RCC 7860 (cell line): ENCODE data around the gene KLHDC8B.

Source experiments
- DNase-seq: peaks from one replicate; pipeline ENCODE4 v3.0.0-alpha.2; 2015; ENCODE audit warnings: low spot score
- FAIRE-seq: peaks from 2 replicates; lab custom pipeline; 2012; peaks lifted over from hg19 to GRCh38; lab: Jason Lieb, UNC

KLHDC8B gene

DNA sequence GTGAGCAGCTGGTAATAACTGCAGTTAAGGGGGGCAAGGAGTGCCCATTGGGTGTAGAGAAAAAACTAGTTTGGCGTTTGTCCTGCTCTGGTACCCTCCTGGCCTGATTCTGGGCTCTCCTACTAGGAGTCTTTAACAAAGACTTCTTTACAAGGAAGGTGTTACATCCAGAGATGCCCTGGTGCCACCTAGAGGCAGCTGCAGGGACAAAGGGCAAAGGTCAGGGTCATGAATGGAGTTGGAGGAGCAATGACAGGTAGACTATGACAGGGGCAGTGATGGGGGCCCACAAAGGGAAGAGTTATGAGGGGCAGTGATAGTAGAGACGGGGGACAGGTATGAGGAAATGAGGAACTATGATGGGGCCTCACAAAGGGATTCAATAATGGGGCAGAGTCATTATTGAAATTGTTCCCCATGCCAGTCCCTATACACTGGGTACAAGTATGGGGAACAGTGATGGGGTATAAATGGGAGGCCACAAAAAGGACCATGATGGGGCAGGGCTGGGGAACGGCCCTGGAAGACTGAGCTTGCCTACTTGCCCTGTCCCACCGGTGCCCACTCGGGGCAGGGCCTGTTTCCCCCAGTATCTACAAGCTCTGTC is 13.2 kb upstream of the KLHDC8B start:
- DNase-seq (peak; percentile 22), FAIRE-seq (no peak)

DNA sequence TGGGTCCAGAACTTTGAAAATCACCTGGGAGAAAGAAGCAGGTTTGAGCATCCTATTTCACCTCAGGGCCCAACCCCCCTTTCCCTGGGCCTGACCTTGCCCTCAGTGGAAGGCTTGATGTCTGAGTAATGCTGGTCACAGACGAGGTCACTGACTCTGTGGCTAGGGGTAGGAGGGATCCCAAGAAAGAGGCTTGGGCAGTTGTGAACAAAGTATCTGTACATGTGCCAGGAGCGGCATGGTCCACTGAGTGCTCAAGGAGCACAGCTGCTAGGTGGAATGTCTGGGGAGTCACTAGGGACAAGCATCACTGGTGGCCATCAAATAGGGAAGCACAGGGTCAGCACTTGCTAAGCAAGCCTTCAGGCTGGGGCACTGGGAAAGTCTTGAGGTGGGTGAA is 12.6 kb upstream of the KLHDC8B start:
- FAIRE-seq (peak; percentile 84), DNase-seq (peak; percentile 78)

DNA sequence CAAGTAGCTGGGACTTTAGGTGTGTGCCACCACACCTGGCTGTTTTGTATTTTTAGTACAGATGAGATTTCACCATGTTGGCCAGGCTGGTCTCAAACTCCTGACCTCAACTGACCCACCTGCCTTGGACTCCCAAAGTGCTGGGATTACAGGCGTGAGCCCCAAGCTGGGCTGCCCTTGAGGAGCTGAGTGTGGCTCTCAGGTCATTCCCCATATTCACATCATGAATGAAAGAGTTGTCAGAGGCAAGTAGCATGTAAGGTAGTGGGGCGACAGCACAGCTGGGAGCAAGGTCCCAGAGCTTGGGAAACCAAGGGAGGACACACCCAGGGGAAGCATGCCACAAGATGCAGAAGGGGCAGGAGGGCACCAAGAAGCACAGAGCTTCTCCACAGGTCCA is 10.2 kb upstream of the KLHDC8B start:
- DNase-seq (no peak), FAIRE-seq (no peak)

DNA sequence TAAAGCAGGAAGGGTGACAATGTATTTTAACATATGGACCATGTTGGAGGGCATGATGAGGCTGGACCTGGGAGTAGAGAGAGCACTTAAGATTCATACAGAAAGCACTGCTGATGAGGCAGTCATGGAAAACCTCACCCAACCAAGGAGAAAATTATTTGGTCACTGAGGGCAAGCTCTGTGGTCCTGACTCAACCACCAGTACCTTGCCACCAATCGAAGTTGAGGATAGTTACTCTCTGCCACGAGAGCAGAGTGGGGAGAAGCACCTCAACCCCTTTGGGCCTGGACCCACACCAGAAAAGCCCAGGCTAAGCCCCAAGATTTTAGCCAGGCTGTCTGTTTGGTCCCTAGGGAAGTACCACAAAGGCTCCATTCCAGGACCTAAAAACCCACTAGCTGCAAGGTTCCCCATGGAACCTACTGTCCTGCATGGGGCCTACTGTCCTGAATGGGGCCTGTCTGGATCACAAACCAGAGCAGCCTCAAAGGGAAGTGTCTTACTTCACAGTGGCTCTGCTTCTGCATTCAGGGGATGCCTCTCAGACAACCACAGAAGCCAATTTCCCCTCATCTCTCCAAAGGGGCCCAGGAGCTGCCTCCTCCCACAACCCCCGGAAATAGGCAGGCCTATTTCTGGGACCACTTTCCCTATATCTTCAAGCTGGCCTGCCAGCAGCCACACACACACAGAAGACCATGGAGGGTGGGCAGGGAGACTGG is 9.4 kb upstream of the KLHDC8B start:
- FAIRE-seq, result no peak

DNA sequence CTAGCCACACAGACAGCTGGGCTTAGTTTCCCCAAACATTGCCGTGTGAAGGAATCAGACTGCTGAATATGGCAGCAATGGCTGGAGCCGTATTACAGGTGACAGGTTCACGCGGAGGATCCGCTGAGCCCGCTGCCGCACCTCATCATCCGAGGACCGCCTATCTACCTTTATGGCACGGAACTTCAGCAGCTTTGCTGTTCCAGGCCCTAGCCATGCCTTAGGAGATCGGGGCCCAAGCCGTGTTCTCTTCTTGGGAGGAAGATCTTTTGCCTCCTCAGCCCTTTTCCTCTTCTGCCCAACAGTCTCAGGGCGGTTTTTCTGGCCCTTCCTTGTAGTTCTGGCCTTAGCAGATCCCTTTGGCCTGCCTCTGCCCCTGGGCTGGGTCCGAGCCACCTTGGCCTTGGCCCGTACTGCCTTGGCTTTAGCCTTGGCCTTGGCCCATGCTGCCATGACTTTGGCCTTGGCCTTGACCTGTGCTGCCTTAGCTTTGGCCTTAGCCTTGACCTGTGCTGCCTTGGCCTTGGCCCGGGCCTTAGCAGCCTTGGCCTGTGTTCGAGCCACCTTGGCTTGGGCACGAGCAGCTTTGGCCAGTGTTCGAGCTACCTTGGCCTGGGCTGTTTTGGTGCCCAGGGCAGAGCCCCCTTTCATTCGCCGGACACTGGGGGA is 8.5 kb upstream of the KLHDC8B start:
- DNase-seq (no peak), FAIRE-seq (no peak)

More for the DNA sequence above, 9.4 kb upstream of the KLHDC8B start:
- DNase-seq, result no peak

DNA sequence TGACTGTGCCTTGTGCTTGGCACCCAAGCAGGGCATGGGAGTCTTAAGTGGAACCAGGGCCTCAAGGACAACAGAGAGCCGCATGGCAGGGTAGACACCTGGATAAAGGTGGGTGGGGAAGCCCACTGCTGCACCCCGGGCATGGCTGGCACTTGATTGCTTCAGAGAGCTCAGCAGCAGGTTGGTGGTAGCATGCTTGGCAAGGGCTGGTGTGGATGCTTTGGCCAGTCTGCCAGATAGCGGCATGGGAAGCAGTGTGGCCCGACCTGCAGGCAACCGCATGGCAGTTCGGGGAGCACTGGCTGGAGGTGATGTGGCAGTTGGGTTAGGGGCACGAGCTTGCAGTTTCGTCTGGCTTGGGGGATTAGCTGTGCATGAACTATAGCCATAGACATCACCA is 7.8 kb upstream of the KLHDC8B start:
- FAIRE-seq, result no peak
- DNase-seq, result no peak

DNA sequence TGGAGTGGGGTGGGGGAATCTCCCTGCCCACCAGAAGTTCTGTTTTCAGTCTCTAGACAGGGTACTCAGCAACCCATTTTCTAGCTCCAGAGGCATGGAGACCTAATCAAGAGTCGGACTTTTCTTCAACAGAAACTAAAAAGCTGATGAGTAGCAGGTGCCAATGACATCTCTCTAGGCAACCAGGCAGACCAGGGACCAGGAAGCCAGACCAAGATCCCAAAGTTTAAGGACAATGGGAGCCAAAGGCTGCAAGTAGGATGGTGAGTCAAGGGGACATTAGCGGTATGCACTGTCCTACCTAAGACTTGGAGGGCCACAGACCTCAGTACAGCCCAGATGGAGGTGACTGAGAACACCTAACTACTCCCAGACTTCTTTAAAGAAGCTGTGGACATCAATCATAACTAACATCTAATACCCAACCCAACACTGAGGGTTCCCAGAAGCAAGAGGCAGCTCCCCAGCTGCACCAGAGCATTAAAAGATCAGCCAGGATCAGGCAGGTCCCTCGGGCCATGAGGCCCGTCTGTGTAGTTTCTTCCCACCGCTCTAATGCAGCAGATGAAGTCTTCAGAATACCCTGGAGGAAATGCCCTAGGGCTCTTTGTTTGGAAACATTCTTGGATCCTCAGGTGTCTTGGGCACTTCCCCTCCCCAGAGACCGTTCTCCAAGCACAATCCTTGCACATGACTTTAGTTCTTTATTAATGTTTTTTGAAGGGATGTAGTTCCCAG is 6.2 kb upstream of the KLHDC8B start:
- FAIRE-seq, result no peak
- no peak for DNase-seq

DNA sequence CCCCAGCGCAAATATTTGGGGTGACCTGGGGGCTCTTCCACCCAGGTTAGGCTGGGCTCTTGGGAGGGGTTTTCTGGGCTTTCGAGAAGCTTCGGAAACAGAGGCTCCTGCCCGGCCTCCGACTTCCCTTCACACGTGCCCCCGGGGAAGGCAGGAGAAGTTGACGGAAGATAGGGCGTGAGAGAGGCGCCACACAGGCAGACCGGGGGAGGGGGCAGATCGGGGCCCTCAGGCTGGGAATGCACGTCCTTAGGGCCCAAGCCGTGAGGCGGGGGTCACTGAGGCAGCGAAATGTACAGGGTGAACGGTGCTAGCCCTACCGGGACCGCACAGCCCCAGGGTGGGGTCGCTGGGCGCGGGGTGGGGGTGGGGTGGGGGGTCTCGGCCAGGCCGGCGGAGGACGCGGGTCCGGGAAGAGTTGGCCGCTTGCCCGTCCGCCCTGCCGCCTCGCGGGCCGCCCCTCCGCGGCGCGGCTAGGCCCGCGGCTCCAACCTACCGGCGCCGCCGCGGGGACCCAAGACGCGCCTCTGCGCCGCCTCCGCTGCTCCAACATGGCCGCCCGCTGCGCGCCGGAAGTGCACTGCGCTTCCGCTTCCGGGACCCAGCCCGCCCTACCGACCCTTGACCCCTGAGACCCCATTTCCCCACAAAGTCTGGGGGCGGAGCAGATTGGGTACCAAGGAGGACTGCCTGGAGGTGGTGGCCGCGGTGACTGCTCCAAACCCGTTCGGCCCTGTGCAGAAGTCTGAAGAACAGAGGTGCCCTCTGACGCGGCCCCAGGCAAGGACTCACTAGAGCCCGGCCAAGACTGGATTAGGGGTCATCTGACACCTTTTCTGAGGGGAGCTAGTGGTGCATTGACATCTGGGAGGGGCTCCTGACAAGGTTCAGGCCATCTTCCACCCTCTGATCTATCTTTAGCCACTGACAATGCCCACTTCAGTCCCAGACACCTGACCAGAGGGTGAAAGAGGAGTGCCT is 5.3 kb upstream of the KLHDC8B start, which contains the start of gene CCDC71:
CCDC71 (minus strand) TSS at position 561 of the 981 bp plus-strand sequence. CDS start 2,123 bp downstream, outside the sequence.
- no peak for FAIRE-seq

DNA sequence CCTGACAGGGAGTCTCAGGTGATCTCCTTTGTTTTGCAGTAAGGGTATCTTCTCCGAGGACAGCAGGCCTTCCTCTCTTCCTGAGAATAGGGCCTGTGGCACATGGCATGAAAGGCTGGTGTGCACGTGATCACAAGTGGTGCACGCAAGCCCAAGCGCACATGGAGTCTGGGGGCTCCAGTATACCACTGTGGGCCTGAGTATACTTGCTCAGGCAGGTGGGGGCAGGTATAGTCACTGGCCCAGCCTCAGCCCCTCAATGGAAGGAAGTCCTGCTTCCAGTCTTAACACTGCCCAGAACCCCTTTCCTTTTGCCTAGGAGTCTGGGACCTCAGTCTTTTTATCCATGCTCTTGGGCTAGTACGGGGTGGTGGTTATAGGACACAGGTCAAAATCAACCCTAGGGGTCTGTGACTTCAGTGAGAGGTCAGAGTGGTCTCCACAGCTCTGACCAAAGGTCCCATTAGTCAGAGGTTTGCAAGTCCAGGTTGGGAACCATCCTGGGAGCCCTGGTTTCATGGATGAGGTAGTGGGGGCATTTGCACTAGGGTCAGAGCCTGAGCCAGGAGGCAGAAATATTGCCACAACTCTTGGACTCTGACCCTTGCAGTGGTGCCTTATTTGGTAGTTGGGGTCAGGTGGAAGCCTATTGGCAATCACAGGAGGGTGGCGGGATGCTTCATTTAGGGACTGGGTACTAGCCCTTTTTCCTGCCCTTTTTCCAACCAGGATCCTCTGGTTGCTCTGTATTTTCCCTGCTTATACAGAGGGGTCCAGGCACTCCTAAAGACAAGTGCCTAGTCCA is 4.4 kb upstream of the KLHDC8B start:
- no peak for FAIRE-seq

More for the DNA sequence above, 5.3 kb upstream of the KLHDC8B start, which contains the start of gene CCDC71:
- DNase-seq, result peak; percentile 16

DNA sequence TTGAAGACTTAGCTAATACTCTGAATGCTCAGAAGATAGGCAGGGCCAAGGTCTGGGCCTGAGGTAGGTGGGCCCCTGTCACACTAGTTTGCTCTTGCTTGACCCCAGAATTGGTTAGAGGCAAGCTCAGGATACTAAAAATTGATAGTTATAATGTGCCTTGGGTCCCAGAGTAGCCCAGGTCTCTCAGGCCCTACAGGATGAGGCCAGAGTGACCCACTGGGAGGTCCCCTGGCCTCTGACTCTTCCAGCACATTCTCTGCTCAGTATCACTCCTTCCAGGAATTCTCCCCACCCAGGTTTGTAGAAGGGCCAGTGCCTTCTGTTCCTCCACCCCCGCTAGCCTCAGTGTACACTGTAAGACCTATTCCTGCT is 667 bp upstream of the KLHDC8B start:
- DNase-seq (no peak), FAIRE-seq (no peak)

More for the DNA sequence above, 4.4 kb upstream of the KLHDC8B start:
- DNase-seq, result no peak

DNA sequence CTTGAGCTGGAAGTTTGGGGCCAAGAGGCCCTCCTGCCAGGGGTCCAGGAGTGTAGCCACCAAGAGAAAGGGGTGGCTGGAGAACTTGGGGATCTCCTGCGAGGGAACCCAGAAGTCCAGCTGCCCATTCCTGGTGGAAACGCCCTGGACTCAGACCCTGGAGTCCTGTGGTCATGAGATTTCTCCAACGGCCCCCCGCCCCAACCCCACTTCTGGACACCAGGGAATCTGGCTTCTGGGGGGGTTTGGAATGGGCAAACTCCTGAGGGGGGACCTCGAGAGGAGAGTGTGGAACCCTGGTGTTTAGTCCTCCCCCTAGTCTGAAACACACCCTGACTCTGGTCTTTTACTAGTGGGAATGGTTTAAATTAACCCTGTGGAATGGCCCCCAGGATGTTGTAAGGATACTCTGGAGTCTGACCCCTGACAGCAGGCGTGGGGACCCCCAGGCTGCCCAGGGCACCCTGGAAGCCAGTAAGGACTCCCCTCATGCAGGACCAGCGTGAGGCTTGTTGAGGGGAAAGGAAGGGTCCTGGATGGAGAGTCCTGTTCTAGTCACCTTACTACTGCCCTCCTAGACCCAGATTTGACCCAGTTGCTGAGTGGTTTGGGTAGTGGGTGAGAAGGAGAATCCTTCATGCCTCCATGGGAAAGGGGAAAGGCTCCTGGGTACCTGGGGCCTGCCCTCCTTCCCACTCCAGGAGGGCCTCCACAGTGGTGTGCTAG is 540 bp downstream of the KLHDC8B start:
- no peak for DNase-seq
- no peak for FAIRE-seq

DNA sequence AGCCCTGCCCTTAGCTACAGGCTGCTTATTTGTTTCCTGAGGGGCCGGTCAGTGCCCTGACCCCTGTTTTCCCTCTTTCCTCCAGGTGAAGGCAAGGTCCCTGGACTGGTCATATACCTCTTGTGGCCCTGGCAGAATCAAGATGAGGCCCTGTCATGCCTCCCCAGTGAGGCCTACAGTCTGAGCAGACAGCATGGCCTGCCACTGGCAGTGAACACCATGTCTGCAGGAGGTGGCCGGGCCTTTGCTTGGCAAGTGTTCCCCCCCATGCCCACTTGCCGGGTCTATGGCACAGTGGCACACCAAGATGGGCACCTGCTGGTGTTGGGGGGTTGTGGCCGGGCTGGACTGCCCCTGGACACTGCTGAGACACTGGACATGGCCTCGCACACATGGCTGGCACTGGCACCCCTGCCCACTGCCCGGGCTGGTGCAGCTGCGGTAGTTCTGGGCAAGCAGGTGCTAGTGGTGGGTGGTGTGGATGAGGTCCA is 1.2 kb downstream of the KLHDC8B start:
- FAIRE-seq (no peak), DNase-seq (no peak)

DNA sequence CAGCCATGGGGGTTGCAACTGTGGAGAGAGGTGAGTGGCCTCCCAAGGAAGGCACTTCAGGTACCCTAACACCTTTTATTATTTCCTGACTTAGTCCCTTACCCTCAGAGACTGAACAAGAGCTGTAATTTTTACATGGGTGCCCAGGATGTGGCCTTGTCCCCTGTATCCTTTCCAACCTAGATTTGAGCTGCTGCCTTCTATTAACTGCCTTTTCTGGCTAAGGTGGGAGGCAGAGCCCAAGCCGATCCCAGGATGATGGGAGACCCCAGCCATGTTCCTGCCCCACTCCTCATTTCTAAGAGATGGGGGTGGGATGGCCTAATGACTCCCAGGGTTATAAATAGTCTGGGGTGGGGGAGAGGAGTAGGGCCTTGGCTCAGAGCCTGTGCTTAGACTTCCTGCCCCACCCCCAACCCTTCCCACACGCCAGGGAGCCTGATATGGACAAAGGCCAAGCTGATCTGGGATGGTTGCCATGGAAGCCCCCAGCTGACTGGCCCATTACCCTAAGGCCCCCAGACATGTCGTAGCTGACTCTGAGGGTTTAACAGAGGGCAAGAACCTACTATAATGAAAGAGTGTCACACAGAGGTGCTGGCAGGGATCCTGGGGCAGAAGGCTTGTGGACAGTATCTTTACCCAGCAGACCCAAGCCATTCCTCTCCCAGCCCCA is 1.9 kb downstream of the KLHDC8B start:
- DNase-seq (no peak), FAIRE-seq (no peak)

DNA sequence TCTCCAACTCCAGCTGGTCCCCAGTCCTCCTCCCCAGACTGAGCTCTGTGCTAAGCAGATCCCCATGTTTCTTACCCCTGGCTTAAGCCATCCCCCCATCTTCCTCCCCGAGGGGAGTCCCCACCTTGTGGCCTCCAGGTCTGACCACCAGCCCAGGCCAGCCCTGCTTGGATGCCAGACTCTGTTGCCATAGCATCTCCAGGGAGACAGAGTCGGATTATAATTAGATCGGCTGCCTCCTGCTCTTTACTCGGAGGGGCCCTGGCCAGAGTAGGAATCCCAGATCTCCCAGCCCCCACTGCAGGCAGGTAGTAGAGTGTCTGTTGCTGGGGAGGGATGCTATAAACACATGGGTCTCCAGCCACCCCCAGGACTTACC is 2.4 kb downstream of the KLHDC8B start:
- FAIRE-seq, result no peak
- no peak for DNase-seq

DNA sequence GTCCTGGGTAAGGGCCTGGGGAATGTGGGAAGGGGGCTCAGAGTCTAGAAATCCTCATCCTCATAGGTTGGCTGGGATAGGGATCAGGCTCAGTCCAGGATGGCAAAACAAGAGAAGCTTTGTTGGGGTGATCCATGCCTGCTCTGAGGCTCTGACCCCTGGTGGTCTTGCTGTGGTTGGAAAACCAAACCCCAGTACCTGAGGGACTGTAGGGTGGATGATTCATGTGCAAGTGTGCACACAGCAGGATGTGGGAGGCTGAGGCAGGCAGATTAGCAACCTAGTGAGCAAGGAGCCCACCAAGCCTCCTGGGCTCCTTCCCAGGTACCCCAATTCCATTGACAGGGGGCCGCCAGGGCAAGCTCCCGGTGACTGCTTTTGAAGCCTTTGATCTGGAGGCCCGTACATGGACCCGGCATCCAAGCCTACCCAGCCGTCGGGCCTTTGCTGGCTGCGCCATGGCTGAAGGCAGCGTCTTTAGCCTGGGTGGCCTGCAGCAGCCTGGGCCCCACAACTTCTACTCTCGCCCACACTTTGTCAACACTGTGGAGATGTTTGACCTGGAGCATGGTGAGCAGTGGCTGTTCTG is 3.1 kb downstream of the KLHDC8B start:
- FAIRE-seq (no peak), DNase-seq (no peak)

DNA sequence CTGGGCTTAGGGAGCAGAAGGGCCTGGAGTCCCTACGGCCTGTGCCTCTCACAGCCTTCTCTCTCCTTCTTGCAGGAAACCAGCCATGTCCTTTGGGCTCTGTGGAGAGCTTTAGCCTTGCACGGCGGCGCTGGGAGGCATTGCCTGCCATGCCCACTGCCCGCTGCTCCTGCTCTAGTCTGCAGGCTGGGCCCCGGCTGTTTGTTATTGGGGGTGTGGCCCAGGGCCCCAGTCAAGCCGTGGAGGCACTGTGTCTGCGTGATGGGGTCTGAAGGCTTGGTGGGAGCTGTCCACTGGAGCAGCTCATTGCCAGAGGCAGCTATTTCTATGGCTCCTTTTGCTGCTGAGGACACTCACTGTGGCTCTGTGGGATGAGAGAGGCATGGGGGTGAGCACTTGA is 4.1 kb downstream of the KLHDC8B start:
- FAIRE-seq (no peak), DNase-seq (no peak)

DNA sequence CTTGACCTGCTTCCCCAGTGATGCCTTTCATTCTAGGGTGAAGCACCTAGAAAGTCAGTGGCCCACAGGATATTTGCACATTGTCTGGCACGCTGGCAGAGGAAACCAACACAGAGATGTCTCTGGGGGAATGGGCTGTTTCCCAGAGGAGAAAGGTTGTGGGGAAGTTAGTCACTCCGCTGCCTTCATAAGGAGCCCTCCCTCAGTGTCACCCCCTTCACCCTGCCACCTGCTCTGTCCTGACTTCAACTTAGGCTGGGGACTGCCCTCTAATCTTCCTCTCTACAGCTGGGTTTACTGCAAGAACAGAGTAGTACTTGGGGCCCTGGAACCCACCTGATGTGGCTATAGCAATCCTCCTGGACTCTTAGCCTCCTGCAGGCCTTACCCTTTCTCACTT is 5.7 kb downstream of the KLHDC8B start:
- DNase-seq, result no peak
- no peak for FAIRE-seq

DNA sequence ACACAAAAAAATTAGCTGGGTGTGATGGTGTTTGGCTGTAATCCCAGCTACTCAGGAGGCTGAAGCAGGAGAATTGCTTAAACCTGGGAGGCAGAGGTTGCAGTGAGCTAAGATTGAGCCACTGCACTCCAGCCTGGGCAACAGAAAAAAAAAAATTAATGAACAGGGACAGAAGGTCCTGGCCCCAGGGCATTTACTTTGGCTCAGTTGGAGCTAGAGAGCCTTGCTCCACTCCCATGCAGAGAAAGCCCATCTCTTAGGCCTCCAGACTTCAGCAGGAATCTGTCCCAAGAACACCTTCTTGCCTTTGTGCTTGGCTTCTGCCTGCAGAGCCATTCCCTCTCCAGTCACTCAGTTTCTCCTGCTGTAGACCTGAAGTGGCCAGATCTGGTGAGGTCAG is 8.7 kb downstream of the KLHDC8B start:
- FAIRE-seq, result no peak

More for the DNA sequence above, 8.7 kb downstream of the KLHDC8B start:
- no peak for DNase-seq
